OCI-LY3 (cell line): Measurements from ENCODE around the gene TBCE.

Source experiments
- H2AFZ ChIP-seq: fragments of 200-600, 300-600 bp; shearing (Covaris generic); 2 replicates; pipeline ENCODE4 v1.6.0; 2014; ENCODE audit warnings: antibody characterized with exemption, low read depth, low read length
- H3K27ac ChIP-seq: fragments of 200-600, 300-600 bp; sonication (generic); 2 replicates; pipeline ENCODE4 v1.5.1; 2014; ENCODE audit warnings: mild to moderate bottlenecking, low read length, moderate library complexity, mixed read lengths
- H3K27me3 ChIP-seq: fragments of 200-600, 300-600 bp; sonication (generic); 2 replicates; pipeline ENCODE4 v1.6.1; 2014; ENCODE audit warnings: low read depth, low read length, mixed read lengths
- H3K36me3 ChIP-seq: fragments of 200-600, 300-600 bp; sonication (generic); replicated peaks from 2 replicates; pipeline ENCODE3; 2014; ENCODE audit warnings: low read depth, low read length, mixed read lengths
- H3K4me1 ChIP-seq: fragments of 300-600, 200-600 bp; sonication (generic); 2 replicates; pipeline ENCODE4 v1.6.1; 2014; ENCODE audit warnings: low read length, mixed read lengths
- H3K4me2 ChIP-seq: fragments of 200-600, 300-600 bp; sonication (generic); 2 replicates; pipeline ENCODE4 v1.6.1; 2014; ENCODE audit warnings: low read length, mixed read lengths
- H3K4me3 ChIP-seq: fragments of 300-600, 200-600 bp; sonication (generic); 2 replicates; pipeline ENCODE4 v1.5.1; 2014; ENCODE audit warnings: antibody characterized with exemption, mild to moderate bottlenecking, low read length, moderate library complexity
- H3K79me2 ChIP-seq: fragments of 300-600, 200-600 bp; shearing (Covaris generic); 2 replicates; pipeline ENCODE4 v1.6.1; 2014; ENCODE audit warnings: mild to moderate bottlenecking, low read length, mixed read lengths
- H3K9ac ChIP-seq: fragments of 300-600, 200-600 bp; shearing (Covaris generic); 2 replicates; pipeline ENCODE4 v1.6.0; 2014; ENCODE audit warnings: mild to moderate bottlenecking, low read length, moderate library complexity
- H3K9me3 ChIP-seq: fragments of 200-600, 300-600 bp; shearing (Covaris generic); 2 replicates; pipeline ENCODE4 v1.6.1; 2014; ENCODE audit warnings: low read length, mixed read lengths; ENCODE audit not compliant: insufficient read depth
- H4K20me1 ChIP-seq: fragments of 200-600, 300-600 bp; sonication (generic); 2 replicates; pipeline ENCODE4 v1.6.1; 2016; ENCODE audit warnings: low read length, mixed read lengths; ENCODE audit not compliant: insufficient read depth
- EZH2phosphoT487 ChIP-seq: fragments of 200-600 bp; shearing (Covaris generic); IDR thresholded peaks from 2 replicates; pipeline ENCODE4 v1.6.1; 2018; ENCODE audit warnings: antibody characterized with exemption, mixed run types, low read depth
- TF ChIP-seq, protein P1 (sequence below): fragments of 200-600, 300-600 bp; sonication (generic); IDR thresholded peaks from 2 replicates; pipeline ENCODE4 v1.5.1; 2014; ENCODE audit warnings: antibody characterized with exemption, low read length, low read depth

TBCE gene

DNA sequence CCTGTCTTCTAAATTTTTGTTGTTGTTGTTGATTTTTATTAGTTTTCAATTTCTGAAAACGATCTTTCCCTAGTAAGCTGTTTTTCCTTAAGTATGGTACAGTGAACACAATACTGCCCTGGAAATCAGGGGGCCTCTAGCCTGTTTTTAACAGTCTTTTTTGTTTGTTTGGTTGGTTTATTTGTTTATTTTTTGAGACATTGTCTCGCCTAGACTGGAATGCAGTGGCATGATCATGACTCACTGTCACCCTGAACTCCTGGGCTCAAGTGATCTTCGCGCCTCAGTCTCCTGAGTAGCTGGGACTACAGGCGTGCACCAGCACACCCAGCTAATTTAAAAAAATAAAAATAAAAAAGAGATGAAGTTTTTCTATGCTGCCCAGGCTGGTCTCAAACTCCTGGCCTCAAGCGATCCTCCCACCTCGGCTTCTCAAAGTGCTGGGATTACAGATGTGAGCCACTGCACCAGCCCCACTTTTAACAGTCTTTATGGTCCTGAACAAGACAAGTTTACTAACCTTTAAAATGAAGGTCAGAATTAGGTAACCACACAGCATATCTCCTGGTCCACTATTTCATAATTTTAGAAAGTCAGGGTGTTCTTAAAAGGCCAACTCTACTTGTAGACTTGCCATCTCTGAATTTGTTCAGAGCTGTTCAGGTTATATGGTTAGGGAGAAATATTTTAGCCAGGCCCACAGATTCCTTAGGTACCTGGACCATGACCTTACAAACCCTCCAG is 35.4 kb downstream of the TBCE start:
- Histone ChIP-seq H3K4me1 (no peaks in the 10 kb centered on the region), H3K27me3 (no peaks in the 10 kb centered on the region), H3K4me3 (no peak overlapping the region), H3K9ac (no peak overlapping the region), H2AFZ (no peak overlapping the region), H3K36me3 (no peaks in the 10 kb centered on the region), H3K9me3 (no peaks in the 10 kb centered on the region), H4K20me1 (no peaks in the 10 kb centered on the region), H3K4me2 (no peak overlapping the region), H3K79me2 (peaks cover 2% of the 10 kb centered on the region; the same call in 1 of the 2 replicates), H3K27ac (no peak overlapping the region)
- no peak for TF ChIP-seq EZH2phosphoT487
- TF ChIP-seq, protein P1, sequence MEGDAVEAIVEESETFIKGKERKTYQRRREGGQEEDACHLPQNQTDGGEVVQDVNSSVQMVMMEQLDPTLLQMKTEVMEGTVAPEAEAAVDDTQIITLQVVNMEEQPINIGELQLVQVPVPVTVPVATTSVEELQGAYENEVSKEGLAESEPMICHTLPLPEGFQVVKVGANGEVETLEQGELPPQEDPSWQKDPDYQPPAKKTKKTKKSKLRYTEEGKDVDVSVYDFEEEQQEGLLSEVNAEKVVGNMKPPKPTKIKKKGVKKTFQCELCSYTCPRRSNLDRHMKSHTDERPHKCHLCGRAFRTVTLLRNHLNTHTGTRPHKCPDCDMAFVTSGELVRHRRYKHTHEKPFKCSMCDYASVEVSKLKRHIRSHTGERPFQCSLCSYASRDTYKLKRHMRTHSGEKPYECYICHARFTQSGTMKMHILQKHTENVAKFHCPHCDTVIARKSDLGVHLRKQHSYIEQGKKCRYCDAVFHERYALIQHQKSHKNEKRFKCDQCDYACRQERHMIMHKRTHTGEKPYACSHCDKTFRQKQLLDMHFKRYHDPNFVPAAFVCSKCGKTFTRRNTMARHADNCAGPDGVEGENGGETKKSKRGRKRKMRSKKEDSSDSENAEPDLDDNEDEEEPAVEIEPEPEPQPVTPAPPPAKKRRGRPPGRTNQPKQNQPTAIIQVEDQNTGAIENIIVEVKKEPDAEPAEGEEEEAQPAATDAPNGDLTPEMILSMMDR = no peak

GRCh38 chr1:235403593-235403992 is 36.4 kb downstream of the TBCE start:
- Histone ChIP-seq H3K9ac (no peak overlapping the region), H3K27me3 (no peaks in the 10 kb centered on the region), H4K20me1 (no peaks in the 10 kb centered on the region), H3K4me3 (no peak overlapping the region), H3K27ac (no peak overlapping the region), H3K79me2 (no peaks in the 10 kb centered on the region), H3K9me3 (no peaks in the 10 kb centered on the region), H3K4me1 (no peaks in the 10 kb centered on the region), H2AFZ (no peak overlapping the region), H3K4me2 (no peak overlapping the region), H3K36me3 (no peaks in the 10 kb centered on the region)
- TF ChIP-seq, protein P1 = no peak
- no peak for TF ChIP-seq EZH2phosphoT487

GRCh38 chr1:235404190-235404589 is 37.0 kb downstream of the TBCE start:
- no peak overlapping the region for H3K27ac ChIP-seq
- no peaks in the 10 kb centered on the region for H3K36me3 ChIP-seq
- H3K27me3 ChIP-seq = no peaks in the 10 kb centered on the region
- no peaks in the 10 kb centered on the region for H3K9me3 ChIP-seq
- no peaks in the 10 kb centered on the region for H3K4me1 ChIP-seq
- no peak overlapping the region for H3K9ac ChIP-seq
- H2AFZ ChIP-seq = no peak overlapping the region
- no peak overlapping the region for H3K4me3 ChIP-seq
- TF ChIP-seq, protein P1 = no peak
- H4K20me1 ChIP-seq = no peaks in the 10 kb centered on the region
- H3K4me2 ChIP-seq = no peak overlapping the region
- no peaks in the 10 kb centered on the region for H3K79me2 ChIP-seq

DNA sequence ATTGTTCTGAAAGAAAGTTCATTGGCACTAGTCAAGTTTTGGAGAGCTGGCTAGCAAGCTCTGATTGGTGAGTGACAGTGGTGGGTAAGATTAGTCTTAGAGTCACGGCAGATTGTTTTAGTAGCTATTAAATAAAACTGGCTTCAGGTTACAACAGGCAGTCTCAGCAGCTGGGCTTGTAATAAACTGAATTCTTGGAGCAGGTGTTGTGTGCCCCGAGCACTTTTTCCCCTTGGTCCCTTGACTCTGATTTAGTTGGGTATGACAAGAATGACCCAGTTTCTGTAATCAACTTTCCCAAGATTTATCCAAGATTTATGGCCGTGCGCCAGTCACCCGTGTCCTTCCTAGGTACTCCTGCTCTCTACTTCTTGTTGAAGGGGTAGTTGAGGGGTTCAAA is 40.2 kb downstream of the TBCE start:
- TF ChIP-seq, protein P1 = no peak
- no peak for TF ChIP-seq EZH2phosphoT487
- Histone ChIP-seq H3K27ac (no peak overlapping the region), H3K9me3 (no peaks in the 10 kb centered on the region), H2AFZ (no peak overlapping the region), H4K20me1 (no peaks in the 10 kb centered on the region), H3K27me3 (no peaks in the 10 kb centered on the region), H3K9ac (no peak overlapping the region), H3K4me2 (no peak overlapping the region), H3K79me2 (no peaks in the 10 kb centered on the region), H3K36me3 (no peaks in the 10 kb centered on the region), H3K4me1 (no peaks in the 10 kb centered on the region), H3K4me3 (no peak overlapping the region)
